LoVo (cell line): ENCODE results near the gene TRAPPC3.
A peak's percentile ranks its signal among the peaks of the same experiment; 100 is the strongest.
"Not testable (repeated sequence)": the region's sequence is repeated elsewhere in the genome, so short reads cannot be mapped to it uniquely, and the experiment has no call there.

Experiments
- DNase-seq: peaks from one replicate; pipeline ENCODE4 v3.0.0-alpha.2; 2016; ENCODE audit warnings: low spot score

The TRAPPC3 gene

GRCh38 chr1:36149237-36149972 lies at the start of gene TRAPPC3:
Gene TRAPPC3, minus strand, starts transcription at chr1:36149486. Its CDS starts 108 bp downstream, at chr1:36149378.
- peak; percentile 99 for DNase-seq

DNA sequence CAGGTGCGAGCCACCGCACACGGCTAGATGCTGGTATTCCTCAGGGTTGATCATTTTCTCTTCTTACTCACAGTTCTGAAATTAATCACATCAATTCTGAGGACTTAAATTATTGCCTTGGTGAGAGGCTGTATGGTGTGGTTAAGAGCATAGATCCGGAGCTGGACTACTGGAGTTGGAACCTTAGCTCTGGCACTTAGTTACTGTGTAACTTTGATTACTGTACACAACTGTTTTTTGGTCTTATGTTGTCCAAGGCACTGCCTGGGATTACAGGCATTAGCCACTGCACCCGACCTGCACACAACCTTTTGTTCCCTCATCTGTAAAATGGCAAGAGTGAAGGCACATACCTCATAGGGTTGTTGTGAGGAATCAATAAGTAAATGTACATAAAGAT lies 49.4 kb upstream of the TRAPPC3 start:
- no peak for DNase-seq

GRCh38 chr1:36196805-36197204 lies 47.5 kb upstream of the TRAPPC3 start:
- DNase-seq, result not testable (repeated sequence)

- DNase-seq, result peak; percentile 85
Measured at GRCh38 chr1:36187800-36188593, 38.7 kb upstream of the TRAPPC3 start.

DNA sequence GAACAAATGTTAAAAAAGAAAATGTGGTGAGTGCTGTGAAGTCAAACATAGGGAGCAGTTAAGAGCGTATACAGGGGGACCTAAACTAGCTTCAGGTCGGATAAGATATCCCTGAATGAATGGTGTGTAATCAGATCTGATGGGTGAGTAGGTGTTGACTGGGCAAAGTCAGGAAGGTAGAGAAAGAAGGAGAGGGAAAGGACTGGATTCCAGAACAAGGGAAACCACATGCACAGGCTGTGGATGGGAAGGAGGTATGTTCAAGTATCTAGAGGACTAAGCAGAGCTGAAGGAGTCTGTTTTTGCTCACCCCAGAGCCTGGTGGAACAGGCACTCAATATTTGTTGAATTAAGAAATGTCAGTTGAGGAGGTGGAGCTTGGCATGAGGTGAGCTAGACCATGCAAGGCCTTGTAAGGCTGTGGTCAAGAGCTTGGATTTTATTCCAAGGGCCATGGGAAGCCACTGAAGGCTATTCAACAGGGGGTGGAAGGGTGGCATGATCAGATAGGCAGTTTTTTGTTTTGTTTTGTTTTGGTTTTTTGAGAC lies 34.1 kb upstream of the TRAPPC3 start:
- no peak for DNase-seq

- no peak for DNase-seq
Measured at GRCh38 chr1:36182734-36183133, 33.4 kb upstream of the TRAPPC3 start.

- DNase-seq, result no peak
Measured at GRCh38 chr1:36179220-36179600, 29.9 kb upstream of the TRAPPC3 start.

DNA sequence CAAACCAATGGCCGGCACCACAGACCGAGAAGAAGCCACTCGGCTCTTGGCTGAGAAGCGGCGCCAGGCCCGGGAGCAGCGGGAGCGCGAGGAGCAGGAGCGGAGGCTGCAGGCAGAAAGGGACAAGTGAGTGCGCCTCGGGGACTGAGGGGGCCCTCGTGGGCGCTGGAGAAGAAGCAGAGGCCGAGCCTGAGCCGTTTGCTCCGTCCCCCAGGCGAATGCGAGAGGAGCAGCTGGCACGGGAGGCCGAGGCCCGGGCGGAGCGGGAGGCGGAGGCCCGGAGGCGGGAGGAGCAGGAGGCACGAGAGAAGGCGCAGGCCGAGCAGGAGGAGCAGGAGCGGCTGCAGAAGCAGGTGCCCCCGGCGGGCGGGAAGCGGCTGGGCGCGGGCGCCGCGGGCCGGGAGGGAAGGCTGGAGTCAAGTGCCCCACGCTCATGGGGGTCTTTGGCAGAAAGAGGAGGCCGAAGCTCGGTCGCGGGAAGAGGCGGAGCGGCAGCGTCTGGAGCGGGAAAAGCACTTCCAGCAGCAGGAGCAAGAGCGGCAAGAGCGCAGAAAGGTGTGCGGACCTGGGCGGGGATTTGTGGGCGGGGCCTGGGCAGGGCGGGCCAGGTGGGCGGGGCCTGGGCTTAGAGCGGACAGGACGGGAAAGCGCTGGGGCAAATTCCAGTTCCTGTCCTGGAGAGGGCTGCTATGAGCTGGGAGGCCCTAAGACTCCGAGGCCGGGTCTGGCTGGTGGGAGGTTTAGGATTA lies 29.4 kb upstream of the TRAPPC3 start:
- DNase-seq, result no peak

GRCh38 chr1:36177589-36178431 lies 28.5 kb upstream of the TRAPPC3 start:
- DNase-seq, result no peak

DNA sequence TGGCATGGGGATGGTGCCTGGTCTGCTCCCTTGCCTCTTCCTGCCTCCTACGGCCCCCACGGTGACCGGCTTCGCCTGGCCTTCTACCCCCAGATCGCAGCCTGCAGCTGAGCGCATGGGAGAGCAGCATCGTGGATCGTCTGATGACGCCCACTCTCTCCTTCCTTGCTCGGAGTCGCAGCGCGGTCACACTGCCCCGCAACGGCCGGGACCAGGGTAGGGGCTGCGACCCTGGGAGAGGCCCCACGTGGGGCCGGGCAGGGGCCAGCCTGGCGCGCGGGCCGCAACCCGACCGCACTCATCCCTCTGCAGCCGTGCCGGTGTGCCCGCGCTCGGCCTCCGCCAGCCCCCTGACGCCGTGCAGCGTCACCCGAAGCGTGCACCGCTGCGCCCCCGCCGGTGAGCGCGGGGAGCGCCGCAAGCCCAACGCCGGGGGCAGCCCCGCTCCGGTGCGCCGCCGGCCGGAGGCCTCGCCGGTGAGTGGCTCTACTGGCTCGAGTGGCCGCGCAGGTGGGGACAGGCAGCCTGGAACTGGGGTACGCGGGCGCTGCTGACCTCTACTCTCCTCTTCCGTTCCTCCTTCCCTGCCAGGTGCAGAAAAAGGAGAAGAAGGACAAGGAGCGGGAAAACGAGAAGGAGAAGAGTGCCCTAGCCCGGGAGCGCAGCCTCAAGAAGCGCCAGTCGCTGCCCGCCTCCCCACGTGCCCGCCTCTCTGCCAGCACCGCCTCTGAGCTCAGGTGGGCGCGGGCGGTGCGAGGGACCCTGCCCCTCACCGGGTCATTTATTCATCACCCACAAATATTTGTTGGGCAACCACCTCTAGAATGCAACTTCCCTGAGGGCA lies 27.0 kb upstream of the TRAPPC3 start:
- no peak for DNase-seq

DNA sequence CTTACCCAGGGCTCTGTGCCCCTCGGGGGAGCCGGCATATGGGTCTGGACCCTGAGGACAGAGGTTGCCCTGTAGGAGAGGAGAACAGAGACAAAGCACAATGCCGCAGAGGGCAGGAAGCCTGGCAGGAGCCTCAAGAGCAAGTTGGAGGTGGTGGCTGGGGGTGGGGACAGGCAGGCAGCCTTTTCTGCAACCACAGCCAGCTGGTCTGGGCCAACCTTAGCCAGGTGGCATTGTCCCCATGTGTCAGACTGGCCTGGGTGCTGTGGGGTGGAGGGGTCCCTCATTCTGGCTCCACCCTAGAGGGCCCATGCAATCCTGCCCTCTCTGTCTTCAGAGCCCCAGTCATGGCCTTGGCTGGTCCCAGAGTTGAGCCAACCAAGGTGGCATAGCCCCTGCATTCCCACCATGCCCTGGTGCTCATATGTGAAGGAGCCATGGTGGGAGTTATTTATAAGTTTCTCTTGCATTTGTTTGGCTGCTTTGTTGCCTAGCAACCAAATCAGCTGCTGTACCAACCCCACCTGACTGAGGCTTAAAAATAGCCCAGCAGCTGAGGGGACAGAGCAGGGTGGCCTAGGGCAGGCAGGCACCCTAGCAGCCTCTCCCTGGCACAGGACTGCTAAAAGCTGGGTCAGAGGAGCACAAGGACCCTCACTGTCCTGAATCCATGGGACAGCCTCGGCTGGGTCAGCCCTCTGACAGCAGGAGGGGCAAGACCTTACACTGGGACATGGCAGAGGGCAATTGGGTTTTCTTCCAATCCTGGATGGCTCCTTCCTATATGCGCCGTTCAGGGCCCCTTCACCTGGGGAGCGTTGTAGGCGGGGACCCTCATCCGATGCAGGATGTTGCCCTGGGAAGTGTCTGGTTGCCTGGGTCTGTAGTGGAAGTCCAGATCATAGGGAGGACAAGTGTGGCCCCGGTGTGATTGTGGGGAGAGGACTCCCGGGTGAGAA lies 26.1 kb upstream of the TRAPPC3 start:
- DNase-seq, result no peak

DNA sequence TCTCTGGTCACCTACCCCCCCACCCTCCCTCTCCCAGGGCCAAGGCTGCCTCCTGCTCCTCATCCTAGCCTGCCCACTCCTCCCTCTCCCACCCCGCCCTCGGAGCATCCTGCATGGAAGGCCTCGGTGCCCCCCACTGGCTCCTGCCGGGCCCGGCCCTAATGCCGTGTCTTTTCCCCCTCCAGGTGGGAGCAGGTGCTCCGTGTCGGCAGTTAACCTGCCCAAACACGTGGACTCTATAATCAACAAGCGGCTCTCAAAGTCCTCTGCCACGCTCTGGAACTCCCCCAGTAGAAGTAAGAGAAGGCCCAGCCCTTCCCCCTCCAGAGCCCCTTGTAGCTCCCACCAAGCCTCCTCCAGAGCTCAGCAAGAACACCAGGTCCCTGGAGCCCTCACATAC lies 25.4 kb upstream of the TRAPPC3 start:
- no peak for DNase-seq

DNA sequence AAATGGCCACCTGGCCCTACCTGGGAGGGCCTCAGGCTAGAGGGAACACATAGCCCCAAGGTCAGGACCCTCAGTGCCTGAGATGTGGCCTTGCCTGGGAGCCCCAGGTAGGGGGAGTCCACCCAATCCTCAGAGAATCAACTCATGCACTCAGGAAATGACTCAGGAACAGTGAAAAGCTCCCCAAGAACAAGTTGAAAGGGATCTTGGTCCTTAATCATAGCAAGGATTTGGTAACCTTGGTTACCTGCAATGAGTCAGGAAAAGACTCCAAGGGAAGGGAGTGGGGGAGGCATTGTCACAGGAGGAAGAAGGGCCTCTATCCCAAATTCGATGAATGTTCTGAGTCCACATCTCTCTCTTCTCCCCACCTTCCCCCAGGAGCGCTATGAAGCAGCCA lies 23.7 kb upstream of the TRAPPC3 start:
- DNase-seq, result no peak

DNA sequence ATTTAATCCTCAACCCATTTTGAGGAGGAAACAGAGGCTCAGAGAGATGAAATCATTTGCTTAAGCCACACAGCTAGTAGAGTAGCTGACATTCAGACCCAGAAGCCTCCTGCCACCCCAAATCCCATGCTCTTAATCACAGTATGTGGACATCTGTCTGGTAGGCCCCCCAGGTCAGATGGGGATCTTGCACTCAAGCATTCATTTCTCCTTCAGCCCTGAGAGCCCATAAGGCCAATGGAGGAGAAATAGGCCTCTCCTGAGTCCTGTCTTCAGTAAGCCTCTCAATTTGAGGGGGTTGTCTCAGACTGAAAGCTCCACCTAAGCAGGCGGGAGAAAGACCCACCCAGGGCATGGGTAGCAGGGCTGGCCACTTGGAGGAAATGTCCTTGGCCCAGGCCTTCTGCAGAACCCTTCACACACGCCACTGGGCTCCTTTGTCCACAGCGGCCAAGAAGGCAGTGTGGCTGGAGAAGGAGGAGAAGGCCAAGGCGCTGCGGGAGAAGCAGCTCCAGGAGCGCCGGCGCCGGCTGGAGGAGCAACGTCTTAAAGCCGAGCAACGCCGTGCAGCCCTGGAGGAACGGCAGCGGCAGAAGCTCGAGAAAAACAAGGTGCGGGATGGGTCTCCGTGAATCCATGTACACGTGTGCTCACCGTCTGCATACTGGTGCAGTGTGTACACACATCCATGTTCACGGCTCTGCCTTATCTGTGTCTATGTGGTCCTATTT lies 22.9 kb upstream of the TRAPPC3 start:
- no peak for DNase-seq

DNA sequence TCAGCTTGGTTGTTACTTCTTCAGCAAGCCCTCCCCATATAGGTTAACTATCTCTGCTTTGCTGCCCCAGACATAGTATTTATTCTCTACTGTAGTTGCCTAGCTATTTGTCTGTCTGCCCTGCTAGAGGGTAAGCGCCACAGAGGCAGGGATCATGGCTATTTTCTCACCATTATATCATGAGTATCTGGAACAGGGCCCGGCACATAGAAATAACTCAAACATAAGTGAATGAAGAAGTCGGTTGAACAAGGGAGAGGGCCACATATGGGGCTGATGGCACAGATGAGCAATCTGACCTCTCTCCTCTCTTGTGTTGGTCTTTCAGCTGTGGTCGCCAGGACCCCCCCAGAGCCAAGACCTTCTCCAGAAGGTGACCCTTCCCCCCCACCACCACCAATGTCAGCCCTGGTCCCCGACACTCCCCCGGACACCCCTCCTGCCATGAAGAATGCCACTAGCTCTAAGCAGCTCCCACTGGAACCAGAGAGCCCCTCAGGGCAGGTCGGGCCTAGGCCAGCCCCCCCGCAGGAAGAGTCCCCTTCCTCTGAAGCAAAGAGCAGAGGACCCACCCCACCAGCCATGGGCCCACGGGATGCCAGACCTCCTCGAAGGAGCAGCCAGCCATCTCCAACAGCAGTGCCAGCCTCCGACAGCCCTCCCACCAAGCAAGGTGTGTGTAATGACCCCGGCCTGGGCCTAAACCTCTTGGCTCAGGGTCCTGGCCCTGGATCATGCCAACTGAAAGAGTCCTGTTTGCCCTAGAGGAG lies 21.5 kb upstream of the TRAPPC3 start:
- DNase-seq, result no peak

DNA sequence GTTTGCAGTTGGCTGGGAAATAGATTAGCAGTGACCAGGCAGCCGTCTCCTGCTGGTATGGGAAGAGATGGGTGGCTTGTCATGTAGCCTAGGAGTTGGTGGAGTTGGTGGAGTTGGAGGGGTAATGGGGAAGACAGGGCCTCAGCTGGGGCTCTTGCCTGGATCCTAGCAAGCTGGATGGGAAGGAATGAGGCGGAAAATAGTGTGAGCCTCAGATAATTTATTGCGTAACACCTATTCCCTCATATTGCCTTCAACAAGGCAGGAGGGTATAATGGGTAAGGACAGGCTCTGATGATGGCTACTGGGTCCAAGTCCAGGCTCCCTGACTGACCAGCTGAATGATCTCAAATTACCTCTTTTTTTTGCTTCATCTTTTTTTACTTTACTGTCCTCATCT lies 19.2 kb upstream of the TRAPPC3 start:
- DNase-seq, result no peak

- no peak for DNase-seq
Measured at GRCh38 chr1:36166938-36167905, 17.9 kb upstream of the TRAPPC3 start.
